A673 (cell line): ENCODE data around the gene ZNG1B. TPM values are rescaled to one million over a fixed set of nuclear protein-coding genes. Genes with fewer than 3 reads are reported as not detected.
"Not testable (repeated sequence)": the region's sequence is repeated elsewhere in the genome, so short reads cannot be mapped to it uniquely, and the experiment has no call there.

ENCODE experiments used
- BruUV-seq: library from RNA; stranded (reverse); fragments of 400-500 nt; replicated peaks from 2 replicates; lab custom pipeline; 2021; lab: Mats Ljungman, UMichigan
- CTCF ChIA-PET: fragments of 300-600 bp; sonication (Branson Sonifier 250); formaldehyde crosslinking; loops from one replicate; lab custom pipeline; 2022; ENCODE audit warnings: antibody characterized with exemption; lab: Charles Lee
- POLR2A ChIA-PET: fragments of 300-600 bp; sonication (Branson Sonifier 250); formaldehyde crosslinking; loops from one replicate; lab custom pipeline; 2022; ENCODE audit warnings: antibody characterized with exemption; ENCODE audit not compliant: low non-redundant PET; lab: Charles Lee
- DNase-seq: peaks from one replicate; pipeline ENCODE4 v3.0.0-alpha.2; 2015; ENCODE audit warnings: low spot score
- H3K27ac ChIP-seq: fragments of 200-600 bp; sonication (generic); 2 replicates; pipeline ENCODE4 v1.5.1; 2016; ENCODE audit warnings: mixed run types, low read depth, mild to moderate bottlenecking, mixed read lengths, antibody characterized with exemption, low read length; ENCODE audit not compliant: poor library complexity, severe bottlenecking
- H3K27me3 ChIP-seq: fragments of 200-600 bp; sonication (generic); replicated peaks from 2 replicates; pipeline ENCODE4 v1.6.1; 2017; ENCODE audit warnings: mixed run types, low read depth, mild to moderate bottlenecking, mixed read lengths, antibody characterized with exemption, low read length; ENCODE audit not compliant: insufficient read depth, poor library complexity
- H3K36me3 ChIP-seq: fragments of 200-600 bp; sonication (generic); 2 replicates; pipeline ENCODE4 v1.6.1; 2016; ENCODE audit warnings: mixed run types, mild to moderate bottlenecking, mixed read lengths, antibody characterized with exemption, low read length; ENCODE audit not compliant: insufficient read depth, poor library complexity, severe bottlenecking
- H3K4me1 ChIP-seq: fragments of 200-600 bp; sonication (generic); 2 replicates; pipeline ENCODE4 v1.6.1; 2017; ENCODE audit warnings: mixed run types, mild to moderate bottlenecking, mixed read lengths, antibody characterized with exemption, low read length; ENCODE audit not compliant: insufficient read depth, poor library complexity, severe bottlenecking
- H3K4me3 ChIP-seq: fragments of 200-600 bp; sonication (generic); 2 replicates; pipeline ENCODE4 v1.5.1; 2016; ENCODE audit warnings: low read depth, mixed run types, mild to moderate bottlenecking, mixed read lengths, low read length; ENCODE audit not compliant: poor library complexity, severe bottlenecking
- H3K9me3 ChIP-seq: fragments of 200-600 bp; sonication (generic); 2 replicates; pipeline ENCODE4 v1.6.1; 2016; ENCODE audit warnings: mixed run types, low read depth, mild to moderate bottlenecking, mixed read lengths, antibody characterized with exemption, low read length; ENCODE audit not compliant: poor library complexity, severe bottlenecking
- intact Hi-C: fragments of 100-400 bp; cut with micrococcal nuclease; formaldehyde crosslinking; loops from one replicate; pipeline ENCODE4 v1.10.0; 2022; ENCODE audit not compliant: unreplicated experiment
- total RNA-seq: library from RNA; stranded (reverse); gene quantifications from 2 replicates; pipeline ENCODE4 v1.2.3, GENCODE V29; 2021

Gene ZNG1B
- total RNA-seq, 1 experiment from 2014 or later, result 65.5 TPM

DNA sequence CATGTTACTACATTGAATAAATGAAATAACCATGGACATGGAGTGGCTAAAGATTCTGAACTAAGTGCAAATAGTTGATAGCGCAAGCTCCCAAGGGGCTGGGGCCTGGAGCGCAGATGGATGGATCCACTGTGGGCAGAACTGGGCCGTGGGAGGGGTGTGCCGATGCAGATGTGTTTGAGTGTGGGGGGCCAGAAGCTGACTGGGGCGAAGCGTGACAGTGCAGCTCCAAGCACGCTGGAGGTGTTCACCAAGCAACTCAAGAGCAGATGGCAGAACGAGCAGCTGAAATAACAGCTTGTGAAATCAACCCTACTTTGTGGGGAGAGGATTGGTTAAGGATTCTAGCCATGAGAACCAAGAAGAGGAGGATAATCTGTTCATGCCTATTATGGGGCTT is 78.0 kb downstream of the ZNG1B start:
- H3K36me3 ChIP-seq, DNase-seq, BruUV-seq, CTCF ChIA-PET, H3K4me1 ChIP-seq, POLR2A ChIA-PET, intact Hi-C loops, H3K4me3 ChIP-seq, H3K27me3 ChIP-seq, H3K27ac ChIP-seq, H3K9me3 ChIP-seq: not testable (repeated sequence)

- POLR2A ChIA-PET, BruUV-seq, H3K4me1 ChIP-seq, DNase-seq, CTCF ChIA-PET, intact Hi-C loops, H3K27me3 ChIP-seq, H3K4me3 ChIP-seq, H3K27ac ChIP-seq, H3K9me3 ChIP-seq, H3K36me3 ChIP-seq: not testable (repeated sequence)
Measured at GRCh38 chr2:113515995-113516394, 78.5 kb downstream of the ZNG1B start.

DNA sequence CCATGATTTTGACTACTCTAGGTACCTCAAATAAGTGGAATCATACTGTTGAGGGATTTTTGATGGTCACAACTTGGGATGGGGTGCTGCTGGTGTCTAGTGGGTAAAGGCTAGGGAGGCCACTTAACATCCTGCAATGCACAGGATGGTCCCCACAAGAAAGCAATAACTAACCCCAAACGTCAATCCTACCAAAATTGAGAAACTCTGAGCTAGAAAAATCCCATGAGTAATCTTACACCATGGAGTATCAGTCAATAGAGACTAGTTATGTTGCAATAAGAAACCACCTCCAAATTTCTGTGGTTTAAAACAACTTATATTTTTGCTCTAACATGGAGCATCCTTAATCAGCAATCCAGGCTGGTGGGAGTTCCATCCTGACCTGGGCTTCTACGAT is 79.5 kb downstream of the ZNG1B start:
- BruUV-seq, intact Hi-C loops, H3K27me3 ChIP-seq, H3K4me1 ChIP-seq, H3K27ac ChIP-seq, H3K4me3 ChIP-seq, DNase-seq, H3K36me3 ChIP-seq, CTCF ChIA-PET, POLR2A ChIA-PET, H3K9me3 ChIP-seq: not testable (repeated sequence)

- POLR2A ChIA-PET, H3K27me3 ChIP-seq, H3K4me3 ChIP-seq, BruUV-seq, H3K4me1 ChIP-seq, CTCF ChIA-PET, H3K27ac ChIP-seq, DNase-seq, intact Hi-C loops, H3K9me3 ChIP-seq, H3K36me3 ChIP-seq: not testable (repeated sequence)
Measured at GRCh38 chr2:113520837-113521236, 83.3 kb downstream of the ZNG1B start.

DNA sequence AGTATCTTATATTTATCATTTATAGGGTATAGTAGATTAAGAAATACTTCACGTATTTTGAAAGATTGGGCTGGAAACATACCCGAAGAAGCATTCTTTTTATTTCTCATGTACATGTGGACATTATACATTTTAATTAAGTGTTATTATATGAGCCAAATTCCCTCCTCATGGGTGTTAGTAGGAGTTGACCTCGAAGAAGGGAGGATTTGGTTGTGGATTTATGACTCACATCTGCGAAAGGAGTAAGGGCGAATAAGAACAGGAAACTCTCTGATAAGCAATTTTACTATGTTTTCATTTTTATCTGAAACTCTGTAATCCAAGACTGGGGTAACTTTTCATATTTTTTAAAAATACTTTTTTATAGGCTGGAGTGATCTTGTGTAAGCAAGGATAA is 84.0 kb downstream of the ZNG1B start:
- CTCF ChIA-PET, BruUV-seq, H3K27ac ChIP-seq: not testable (repeated sequence)

DNA sequence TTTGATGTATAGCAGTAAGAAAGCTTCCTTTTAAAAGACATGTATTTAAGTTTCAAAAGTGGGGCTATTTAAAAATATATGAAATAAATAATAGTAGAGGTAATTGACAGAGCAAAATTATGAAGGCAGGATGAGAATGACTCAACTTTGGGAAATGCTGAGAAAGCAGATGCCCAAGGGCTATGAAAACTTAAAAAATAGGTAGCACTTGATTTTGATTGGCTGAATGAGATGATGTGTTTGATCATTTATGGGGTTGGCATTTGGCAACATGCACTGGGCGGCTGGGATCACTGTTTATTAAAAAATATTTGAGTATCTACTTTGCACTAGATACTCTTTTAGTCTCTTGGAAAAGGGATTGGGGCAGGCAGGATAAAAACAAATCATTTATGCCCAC is 87.5 kb downstream of the ZNG1B start:
- CTCF ChIA-PET, BruUV-seq, POLR2A ChIA-PET, DNase-seq, H3K4me3 ChIP-seq, H3K4me1 ChIP-seq, H3K36me3 ChIP-seq, H3K27ac ChIP-seq, intact Hi-C loops, H3K27me3 ChIP-seq, H3K9me3 ChIP-seq: not testable (repeated sequence)

More for the DNA sequence above, 84.0 kb downstream of the ZNG1B start:
- H3K9me3 ChIP-seq, H3K36me3 ChIP-seq, intact Hi-C loops, H3K4me1 ChIP-seq, H3K4me3 ChIP-seq, DNase-seq, H3K27me3 ChIP-seq, POLR2A ChIA-PET: not testable (repeated sequence)

DNA sequence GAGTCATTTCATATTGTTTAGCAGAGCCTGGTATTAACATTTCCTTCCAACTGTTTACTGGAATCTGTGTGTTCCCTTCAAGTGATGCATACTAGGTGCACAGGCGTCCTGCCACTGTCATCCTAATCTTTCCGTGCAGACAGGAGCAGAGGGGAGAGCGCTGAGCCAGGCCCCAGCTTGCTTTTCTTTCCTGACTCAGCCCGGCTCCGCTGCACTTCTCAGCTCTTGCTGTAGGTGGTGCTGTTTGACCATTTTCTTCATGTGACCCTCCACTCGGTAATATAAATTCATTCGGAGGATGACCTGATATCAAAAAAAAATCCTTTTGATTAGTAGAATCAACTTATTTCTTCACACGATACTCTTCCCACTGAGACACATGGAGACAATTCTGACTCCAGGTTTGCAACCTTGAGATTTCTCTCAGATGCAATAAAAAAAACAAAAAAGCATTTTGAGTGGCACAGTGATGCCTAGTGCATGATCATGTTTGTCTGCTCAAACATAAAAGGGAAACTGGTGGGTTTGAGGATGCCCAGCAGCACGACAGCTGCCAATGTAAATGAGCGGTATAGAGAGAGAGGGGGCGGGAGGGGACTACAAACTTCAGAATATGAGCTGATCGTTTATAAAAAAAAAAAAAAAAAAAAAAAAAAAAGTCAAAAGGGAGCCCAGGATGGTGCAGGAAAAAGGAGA is 90.0 kb downstream of the ZNG1B start:
- H3K4me1 ChIP-seq, DNase-seq, CTCF ChIA-PET, POLR2A ChIA-PET, H3K4me3 ChIP-seq, H3K27me3 ChIP-seq, BruUV-seq, intact Hi-C loops, H3K27ac ChIP-seq, H3K9me3 ChIP-seq, H3K36me3 ChIP-seq: not testable (repeated sequence)

DNA sequence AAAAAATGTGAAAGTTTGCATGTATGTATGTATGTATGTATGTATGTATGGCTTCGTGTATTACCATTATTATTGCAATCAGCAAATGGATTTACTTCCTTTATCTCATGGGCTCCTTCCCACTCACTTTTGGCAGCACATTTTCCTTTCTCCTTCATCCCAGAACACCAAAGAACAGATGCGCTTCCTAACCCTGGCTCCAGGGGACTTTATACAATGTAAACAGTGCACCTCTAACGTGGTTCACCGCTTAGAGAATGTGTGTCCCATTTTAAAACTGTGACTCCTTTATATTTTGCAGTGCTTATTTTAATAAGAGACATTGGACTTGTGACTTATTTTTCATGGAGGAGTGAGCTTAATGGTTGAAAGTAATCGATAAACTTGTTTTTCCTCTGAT is 90.6 kb downstream of the ZNG1B start:
- H3K27ac ChIP-seq, POLR2A ChIA-PET, H3K27me3 ChIP-seq, H3K36me3 ChIP-seq, BruUV-seq, H3K4me1 ChIP-seq, CTCF ChIA-PET, H3K9me3 ChIP-seq, H3K4me3 ChIP-seq, intact Hi-C loops, DNase-seq: not testable (repeated sequence)
